Measurements from ENCODE around the gene JAZF1.

JAZF1 gene

GRCh38 chr7:28102797-28103196 is 77.8 kb downstream of the JAZF1 start:
- DNase-seq, result no peak

- no peak for DNase-seq
These were observed 83.9 kb downstream of the JAZF1 start for GRCh38 chr7:28096713-28097112.

GRCh38 chr7:28095231-28095630 is 85.4 kb downstream of the JAZF1 start:
- DNase-seq, result no peak

GRCh38 chr7:28093623-28094232 is 86.9 kb downstream of the JAZF1 start:
- DNase-seq, result no peak

GRCh38 chr7:28091190-28091589 is 89.4 kb downstream of the JAZF1 start:
- DNase-seq, result no peak

GRCh38 chr7:28088901-28089714 is 91.5 kb downstream of the JAZF1 start:
- no peak for DNase-seq

GRCh38 chr7:28088032-28088431 is 92.6 kb downstream of the JAZF1 start:
- no peak for DNase-seq

GRCh38 chr7:28086198-28086597 is 94.4 kb downstream of the JAZF1 start:
- no peak for DNase-seq

GRCh38 chr7:28083998-28084985 is 96.3 kb downstream of the JAZF1 start:
- DNase-seq, result no peak

GRCh38 chr7:28083164-28083997 is 97.2 kb downstream of the JAZF1 start:
- DNase-seq, result no peak

GRCh38 chr7:28082071-28082470 is 98.5 kb downstream of the JAZF1 start:
- DNase-seq, result no peak

- DNase-seq, result no peak
These were observed 99.6 kb downstream of the JAZF1 start for GRCh38 chr7:28081016-28081415.

- no peak for DNase-seq
These were observed 102.3 kb downstream of the JAZF1 start for GRCh38 chr7:28078036-28078901.

GRCh38 chr7:28077616-28078015 is 103.0 kb downstream of the JAZF1 start:
- DNase-seq, result no peak

GRCh38 chr7:28076423-28077200 is 104.0 kb downstream of the JAZF1 start:
- no peak for DNase-seq

GRCh38 chr7:28075674-28076358 is 104.8 kb downstream of the JAZF1 start:
- DNase-seq, result no peak

GRCh38 chr7:28072876-28073514 is 107.6 kb downstream of the JAZF1 start:
- no peak for DNase-seq

GRCh38 chr7:28071570-28071969 is 109.0 kb downstream of the JAZF1 start:
- no peak for DNase-seq

- DNase-seq, result no peak
These were observed 110.1 kb downstream of the JAZF1 start for GRCh38 chr7:28070297-28071055.

Data from GOT3 (cell line).